ENCODE measurements around the gene LZTS2.

Gene LZTS2

DNA sequence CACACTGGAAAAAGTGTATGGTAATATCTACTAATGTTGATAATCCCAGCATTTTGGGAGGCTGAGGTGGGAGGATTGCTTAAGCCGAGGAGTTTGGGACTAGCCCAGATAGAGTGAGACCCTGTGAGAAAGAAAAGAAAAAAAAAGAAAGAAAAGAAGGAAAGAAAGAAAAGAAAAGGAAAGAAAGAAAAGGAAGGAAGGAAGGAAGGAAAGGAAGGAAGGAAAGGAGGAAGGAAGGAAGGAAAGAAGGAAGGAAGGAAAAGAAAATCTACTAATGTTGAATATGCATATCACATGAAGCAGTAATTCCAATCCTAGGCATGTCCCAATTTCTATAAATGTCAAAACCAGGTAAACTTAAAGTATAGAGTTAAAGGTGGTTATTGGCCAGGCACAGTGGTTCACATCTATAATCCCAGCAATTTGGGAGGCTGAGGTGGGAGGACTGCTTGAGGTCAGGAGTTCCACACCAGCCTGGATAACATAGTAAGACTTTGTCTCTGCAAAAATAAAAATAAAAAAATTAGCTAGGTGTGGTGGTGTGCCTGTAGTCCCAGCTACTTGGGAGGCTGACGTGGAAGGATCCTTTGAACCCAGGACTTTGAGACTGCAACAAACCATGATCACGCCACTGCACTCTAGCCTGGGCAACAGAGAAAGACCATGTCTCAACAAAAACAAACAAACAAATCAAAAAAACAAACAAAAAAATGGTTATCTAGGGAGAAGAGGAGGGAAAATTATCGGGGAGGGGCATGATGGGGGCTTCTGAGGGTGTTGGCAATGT lies 57.0 kb downstream of the LZTS2 start:
- DNase-seq, result no peak
